Measurements from ENCODE around the gene SLC22A16.
"Not testable (repeated sequence)": the region's sequence is repeated elsewhere in the genome, so short reads cannot be mapped to it uniquely, and the experiment has no call there.

The SLC22A16 gene

DNA sequence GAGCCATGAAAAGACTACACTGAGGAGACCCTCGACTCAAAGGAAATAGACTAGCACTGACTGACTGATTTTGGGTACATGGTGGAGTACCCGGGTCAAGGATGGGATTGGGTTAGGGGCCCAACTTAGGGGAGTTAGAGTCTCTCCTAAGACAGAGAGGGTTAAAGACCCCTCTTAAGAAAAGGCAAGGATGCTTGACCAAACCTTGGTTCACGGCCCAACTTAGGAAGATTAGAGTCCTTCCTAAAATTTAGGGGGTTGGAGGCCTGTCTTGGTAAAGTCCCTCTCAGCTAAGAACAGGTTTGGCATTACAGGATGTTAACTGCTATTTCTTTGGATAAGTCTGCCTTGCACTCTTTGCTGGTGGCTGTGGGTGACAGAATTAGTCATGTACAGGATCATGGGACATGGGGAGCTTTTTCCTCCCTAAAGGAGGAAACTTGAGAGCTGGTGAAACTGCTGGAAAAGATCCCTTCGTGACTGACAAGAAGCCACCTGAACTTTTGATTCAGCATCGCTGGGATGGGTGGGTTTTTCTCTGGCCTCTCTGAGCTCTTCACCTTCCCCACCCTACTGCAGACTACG lies 12.3 kb upstream of the SLC22A16 start:
- no peak for DNase-seq

DNA sequence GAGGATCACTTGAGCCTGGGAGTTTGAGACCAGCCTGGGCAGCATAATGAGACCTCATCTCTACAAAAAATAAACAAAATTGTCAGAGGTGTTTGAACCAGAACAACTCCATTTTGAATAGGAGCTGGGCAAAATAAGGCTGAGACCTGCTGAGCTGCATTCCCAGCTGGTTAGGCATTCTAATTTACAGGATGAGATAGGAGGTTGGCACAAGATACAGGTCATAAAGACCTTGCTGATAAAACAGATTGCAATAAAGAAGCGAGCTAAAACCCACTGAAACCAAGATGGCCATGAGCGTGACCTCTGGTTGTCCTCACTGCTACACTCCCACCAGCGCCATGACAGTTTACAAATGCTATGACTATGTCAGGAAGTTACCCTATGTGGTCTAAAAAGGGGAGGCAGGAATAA lies 11.6 kb upstream of the SLC22A16 start:
- DNase-seq = not testable (repeated sequence)

DNA sequence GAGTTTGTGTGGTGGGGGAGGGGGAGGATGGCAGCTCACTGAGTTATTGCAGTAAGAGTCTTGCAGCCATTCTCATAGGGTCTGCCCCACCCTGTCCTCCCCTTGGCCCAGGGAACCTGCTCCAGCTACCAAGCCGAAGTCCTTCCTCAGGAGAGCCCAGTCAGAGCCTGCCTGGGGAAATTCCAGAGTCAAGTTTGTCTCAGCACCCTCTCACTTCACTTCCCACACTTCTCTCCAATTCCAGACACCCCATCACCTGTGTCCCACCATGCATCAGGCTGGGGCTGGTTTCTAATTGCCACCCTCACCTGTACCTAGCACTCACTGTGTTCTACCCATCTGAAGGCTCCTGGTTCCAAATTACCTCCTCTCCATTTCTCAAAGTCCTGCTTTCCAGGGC lies 10.3 kb upstream of the SLC22A16 start:
- DNase-seq = no peak

DNA sequence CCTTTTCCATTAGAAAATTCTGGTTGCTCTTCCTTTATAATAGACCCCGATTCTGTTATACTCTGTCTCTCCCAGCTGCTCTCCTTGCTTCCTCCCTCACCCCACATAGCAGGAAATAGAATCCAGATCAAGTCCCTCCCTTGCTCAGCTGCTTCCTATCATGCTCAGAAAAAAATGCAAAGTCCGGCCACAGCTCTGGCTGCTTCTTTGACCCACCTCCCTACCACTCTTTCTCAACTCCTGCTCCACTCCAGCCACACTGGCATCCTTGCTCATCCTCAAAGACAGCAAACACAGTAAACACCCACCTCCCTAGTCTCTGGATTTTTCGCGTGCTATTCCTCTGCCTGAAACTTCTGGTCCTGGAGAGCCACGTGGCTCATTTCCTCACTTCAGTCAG lies 9.1 kb upstream of the SLC22A16 start:
- DNase-seq = no peak

DNA sequence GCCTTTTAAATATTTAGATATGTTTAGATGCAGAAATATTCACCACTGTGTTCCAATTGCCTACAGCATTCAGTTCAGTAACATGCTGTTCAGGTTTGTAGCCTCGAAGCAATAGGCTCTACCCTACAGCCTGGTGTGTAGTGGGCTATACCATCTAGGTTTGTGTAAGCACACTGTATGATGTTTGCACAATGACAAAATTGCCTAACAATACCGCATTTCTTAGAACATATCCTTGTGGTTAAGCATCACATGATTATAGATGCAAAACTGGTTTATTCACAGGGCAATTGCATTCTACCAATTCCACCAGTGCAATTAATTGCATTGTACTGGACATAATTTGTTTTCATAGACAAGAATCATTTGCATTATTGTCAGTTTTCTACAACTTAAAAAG lies 7.9 kb upstream of the SLC22A16 start:
- no peak for DNase-seq

DNA sequence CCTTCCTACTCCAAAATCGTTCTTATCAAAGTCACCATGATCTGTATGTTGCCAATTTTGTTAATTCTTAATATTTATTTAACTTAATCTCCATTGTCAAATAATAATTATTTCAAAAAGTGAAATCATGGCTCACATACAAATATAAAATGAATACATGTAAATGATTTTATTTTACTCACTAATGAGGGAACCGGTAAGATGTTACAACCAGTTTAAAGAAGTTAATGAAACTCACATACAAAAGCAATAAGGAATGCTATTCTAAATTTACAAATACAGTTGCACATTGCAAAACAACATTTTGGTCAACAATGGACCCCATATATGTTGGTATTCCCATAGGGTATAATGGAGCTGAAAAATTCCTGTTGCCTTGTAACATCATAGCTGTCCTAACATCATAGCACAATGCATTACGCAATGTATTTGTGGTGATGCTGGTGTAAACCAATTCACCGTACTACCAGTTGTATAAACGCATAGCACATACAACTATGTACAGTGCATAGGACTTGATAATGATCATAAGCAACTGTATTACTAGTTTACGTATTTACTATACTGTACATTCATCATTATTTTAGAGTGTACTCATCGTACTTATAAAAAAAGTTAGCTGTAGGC lies 6.5 kb upstream of the SLC22A16 start:
- no peak for DNase-seq

DNA sequence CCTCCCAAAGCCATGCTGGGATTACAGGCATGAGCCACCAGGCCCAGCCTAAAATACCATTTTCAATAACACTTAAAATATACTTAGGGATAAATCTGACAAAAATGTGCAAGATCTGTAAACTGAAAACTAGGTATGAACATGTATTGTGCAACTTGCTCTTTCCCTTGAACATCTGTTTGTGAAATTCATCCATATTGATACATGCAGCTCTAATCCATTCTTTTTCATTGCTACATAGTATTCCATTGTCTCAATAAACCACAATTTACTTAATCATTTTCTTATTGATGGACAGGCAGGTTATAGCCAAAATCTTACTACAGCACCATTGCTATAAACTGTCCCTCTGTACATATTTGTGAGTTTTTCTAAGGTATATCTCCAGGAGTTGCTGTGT lies 4.7 kb upstream of the SLC22A16 start:
- DNase-seq = no peak

DNA sequence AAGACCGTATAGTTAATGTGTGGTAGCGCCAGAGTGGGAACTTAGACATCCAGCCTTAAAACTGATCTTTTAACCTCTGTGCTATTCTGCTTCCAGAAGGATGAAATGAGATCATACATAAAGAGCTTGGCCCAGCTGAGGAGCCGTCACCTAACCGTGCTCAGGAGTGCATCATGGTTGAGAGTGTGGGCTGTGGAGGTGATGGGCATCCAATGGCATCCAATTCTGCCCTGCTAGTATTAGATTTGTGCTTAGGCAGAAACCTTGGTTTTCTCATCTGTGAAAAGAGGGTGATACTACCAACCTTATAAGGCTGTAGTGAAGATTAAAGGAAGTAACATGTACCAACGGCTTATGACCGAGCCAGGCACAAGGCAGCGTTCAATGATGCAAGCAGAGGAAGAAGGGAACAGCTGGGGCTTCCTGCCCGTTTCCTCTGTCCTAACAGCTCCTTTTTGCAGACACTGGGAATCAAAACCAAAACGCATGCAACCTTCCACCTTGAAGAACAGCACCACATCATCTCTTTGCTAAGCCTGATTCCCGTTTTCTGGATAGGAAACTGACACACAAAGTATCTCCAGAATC lies 1.3 kb downstream of the SLC22A16 start:
- no peak for DNase-seq

DNA sequence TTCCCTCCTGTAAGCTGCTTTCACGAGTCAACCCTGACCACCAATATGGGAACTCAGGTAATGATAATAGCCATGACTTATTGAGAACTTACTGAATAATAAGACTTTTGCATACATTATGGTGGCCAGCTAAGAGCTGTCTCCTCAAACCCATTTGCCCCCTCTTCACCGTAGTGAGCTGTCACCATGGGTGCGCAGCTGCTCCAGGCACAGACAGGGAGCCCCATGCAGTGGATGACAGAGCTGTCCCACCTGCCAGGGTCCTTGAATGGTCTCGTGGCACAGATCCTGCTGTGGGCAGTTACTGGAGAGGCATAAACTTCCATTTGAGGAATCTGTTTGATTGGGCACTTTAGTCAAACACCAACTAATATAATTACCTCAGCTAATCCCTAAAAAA lies 1.9 kb downstream of the SLC22A16 start:
- DNase-seq = no peak

DNA sequence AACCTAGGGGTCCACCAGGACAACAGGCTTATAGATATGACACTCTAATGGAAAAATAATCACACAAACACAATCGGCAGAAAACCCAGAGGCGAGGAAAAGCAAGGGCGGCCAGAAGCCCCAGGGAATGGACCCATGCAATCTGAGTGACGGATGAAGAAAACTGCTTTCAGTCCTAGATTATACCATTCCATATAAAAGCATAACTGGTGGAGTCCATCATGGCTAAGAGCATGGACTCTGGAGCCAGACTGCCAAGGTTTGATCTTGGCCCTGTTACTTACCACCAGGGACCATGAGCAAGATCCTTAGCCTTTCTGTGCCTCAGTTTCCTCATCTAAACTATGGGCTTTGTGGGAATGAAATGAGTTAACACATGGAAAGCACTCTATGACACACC lies 3.7 kb downstream of the SLC22A16 start:
- DNase-seq = no peak

DNA sequence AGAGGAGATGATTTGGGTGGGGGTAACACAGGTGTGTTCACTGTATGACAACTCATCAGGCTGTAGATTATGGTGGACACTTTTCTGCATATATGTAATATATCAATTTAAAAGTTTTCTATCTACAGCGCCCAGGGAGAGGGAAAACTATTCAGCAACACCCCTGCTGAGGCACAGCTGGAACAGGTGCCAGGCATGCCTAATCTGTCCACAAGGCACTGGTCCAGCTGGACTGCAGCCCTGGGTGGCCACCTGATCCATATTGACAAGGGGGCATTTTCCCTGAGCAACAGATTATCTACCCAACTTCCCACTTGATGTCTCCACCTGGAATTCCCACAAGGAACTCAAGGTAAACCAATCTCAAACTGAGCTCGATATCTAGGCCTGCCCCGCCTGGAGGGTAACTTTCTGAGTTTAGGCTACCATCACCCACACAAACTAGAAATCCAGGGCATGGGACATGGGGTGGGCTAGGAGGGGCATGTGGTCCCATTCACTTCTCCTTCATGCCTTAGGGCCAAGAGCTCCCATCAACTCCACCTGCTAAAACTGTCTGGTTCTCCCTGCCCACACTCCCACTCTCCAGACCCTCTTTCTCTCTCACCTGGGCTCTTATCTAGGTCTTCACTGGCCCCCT lies 4.6 kb downstream of the SLC22A16 start:
- DNase-seq = no peak

DNA sequence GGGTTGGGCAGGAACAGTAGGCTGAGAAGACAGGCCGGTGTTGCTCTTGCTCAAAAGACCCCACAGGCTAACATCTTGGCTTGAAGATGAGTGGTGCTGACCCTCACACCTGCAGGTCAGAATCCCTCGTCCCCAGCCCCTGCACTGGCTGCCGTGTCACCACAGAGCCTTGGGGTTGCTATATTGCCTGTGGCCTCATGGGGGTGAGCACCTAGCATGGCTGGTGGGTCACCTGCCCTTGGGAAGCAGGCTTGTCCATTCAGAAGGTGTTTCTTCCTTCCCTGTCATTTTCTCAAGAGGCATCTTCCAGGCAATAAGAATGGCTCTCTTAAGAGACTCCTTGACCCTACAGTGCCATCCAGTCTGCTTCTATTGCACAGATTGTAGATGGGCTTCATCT lies 7.7 kb downstream of the SLC22A16 start:
- DNase-seq = no peak

DNA sequence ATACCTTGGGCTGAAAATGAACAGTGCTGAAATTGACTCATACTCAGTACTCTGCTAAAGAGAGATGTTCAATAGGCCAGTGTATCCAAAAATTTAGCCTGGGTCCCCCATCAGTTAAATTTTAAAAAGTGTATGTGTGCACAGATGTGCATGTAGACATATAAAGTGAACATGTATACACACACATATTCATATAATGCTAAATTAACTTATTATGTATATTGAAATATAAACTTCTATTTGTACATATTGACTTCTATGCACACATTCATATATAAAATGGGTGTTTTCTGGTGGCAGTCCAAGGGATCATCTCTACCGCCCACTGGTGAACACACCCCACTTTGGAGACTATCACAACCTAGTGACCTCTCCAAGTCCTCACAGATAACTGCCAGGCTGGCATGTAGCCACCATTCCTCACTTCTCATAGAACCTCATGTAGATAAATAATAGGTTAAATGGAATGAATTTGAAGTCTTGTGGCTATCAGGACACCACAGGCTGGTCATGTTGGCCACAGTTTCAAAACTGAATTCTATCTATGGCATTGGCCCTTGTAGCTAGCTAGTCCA lies 8.8 kb downstream of the SLC22A16 start:
- no peak for DNase-seq

DNA sequence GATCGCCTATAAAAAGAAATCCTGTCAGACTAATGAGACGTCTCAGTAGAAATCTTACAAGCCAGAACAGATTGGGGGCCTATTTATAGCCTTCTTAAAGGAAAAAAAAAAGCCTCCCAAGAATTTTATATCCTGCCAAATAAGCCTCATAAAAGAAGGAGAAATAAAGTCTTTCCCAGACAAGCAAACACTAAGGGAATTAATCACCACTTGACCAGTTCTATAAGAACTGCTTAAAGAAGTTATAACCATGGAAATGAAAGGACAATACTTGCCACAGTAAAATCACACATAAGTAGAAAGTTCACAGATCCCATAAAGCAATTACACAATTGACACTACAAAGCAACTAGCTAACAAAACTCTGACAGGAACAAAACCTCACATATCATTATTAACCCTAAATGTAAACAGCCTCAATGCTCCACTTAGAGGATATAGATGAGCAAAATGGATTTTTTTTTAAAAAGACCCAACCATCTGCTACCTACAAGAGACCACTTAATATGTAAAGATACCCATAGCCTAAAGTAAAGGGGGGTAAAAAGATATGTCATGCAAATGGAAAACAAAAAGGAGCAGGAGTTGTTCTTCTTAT lies 13.4 kb downstream of the SLC22A16 start:
- DNase-seq = no peak

DNA sequence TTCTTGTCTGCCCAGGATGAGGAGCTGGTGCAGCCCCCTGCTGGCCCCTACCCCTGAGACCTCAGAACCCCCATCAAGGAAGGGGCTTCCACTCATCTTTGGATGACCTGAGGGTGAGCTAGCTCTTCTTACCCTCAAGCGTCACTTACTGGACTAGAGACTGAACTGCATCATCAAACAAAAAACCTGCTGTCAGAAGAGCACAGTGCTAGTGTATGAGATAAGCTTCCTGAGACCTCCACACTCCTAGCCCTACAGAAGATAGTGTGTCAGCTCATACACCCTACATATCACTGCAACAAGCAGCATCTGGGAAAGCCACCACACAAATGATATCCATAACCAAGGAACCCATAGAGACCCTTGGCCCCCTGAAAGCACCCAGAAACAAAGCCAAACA lies 15.0 kb downstream of the SLC22A16 start:
- no peak for DNase-seq

DNA sequence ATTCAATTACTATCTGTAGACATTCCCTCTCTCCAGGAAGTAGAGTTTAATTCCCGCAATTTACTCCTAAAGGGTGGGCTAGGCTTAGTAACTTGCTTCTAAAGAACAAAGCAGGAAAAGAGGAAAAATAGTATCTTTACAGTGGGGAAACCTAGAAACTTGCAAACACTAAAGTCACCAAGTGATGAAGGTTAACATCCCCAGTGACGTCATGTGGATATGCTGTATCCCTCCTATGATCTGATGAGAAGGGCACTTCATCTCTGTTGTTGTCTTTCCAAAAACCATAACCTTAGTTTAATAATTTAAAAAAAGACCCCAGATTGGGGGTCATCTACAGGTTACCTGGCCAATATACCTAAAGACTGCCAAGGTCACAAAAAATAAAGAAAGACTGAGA lies 17.3 kb downstream of the SLC22A16 start:
- no peak for DNase-seq

DNA sequence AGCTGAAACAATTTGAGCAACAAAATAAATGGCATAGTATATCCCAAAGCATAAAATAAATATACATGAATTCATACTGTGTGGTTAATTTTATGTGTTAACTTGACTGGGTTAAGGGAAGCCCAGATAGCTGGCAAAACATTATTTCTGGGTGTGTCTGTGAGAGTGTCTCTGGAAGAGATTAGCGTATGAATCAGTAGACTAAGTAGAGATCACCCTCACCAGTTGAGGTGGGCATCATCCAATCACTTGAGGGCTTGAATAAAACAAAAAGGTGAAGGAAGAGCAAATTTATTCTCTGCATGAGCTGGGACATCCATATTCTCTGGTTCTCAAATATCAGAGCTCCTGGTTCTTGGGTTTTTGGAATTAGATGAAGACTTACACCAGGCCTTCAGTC lies 17.9 kb downstream of the SLC22A16 start:
- DNase-seq = no peak

DNA sequence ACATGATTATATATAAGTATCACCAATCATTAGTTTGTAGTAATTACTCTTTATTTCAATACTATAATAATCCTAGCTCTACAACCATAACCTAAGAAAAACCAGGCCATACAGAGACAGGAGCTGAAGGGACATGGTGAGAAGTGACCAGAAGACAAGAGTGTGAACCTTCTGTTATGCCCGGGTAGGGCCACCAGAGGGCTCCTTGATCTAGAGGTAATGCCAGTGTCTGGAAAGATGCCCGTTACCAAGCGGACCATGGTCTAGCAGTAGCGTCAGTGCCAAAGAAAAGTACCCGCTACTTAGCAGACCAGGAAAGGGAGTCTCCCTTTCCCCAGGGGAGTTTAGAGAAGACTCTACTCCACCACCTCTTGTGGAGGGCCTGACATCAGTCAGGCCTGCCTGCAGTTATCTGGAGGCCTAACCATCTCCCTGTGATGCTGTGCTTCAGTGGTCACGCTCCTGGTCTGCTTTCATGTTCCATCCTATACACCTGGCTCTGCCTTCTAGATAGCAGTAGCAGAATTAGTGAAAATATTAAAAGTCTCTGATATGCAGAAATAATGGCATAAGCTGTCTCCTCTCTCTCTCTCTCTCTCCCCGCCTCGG lies 18.7 kb downstream of the SLC22A16 start:
- peak; percentile 25 for DNase-seq

DNA sequence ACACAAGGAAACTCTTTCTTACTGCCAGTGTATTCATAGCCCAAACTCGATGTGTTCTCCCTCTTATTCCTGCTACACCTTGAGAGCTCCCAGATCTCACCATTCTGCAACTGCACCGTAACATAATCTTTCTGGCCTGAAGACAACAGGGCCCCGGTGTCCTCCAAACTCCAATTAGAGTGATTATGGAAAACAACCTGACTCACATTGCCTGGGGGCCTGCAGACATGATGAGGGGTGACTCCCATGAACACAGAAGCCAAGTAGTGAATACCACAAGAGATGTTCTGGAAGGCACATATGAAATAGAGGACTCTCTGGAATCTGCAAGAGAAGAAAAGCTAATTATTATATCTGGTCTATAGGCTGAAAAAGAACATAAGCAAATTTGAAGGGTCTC lies 19.7 kb downstream of the SLC22A16 start:
- no peak for DNase-seq

DNA sequence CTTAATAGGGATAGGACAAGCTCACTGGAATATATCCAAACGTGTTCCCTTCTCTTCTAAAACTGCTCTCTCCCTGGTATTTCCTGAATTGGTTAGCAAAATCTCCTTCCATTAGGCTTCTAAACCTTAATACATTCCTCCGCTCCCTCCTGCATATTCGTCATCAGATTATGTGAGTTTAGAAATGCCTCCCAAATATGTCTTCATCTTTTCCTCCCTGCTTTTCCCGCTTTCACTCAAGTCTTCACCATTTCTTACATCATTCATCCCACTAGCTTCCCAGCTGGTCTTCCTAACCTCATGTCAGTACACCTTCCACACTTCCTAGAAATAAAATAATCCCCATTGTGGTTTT lies 26.9 kb downstream of the SLC22A16 start:
- no peak for DNase-seq

DNA sequence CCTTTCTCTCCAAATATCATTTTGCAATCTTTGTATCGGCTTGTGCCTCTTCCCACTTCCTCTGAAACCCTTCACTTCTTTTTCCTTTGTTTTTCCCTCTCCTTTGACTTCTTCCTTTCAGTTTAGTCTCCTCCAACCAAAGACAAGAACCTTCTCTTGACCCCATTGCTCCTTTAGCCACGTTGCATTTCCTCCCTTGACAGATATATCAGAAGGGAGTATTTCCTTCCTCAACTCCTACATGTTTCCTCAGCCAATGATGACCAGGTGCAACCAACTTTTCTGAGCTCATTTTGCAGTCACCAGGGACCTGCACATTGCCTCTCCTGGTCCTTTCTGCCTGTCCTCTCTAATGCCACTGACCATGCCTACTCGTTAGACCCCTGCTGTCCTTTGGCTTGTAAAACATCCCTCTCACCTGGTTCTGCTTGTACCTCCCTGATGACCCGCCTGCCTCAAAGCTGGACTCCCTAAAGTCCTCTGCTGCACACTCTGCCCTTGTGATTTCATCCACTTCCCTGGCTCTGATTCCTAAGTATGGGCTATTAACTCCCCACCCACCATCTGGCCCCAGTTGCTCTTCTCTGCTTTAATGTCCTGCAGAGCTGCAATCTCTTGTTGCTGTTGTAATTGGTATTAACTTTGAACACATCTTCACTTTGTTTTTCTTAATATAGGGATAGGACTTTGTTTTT lies 27.4 kb downstream of the SLC22A16 start:
- no peak for DNase-seq

DNA sequence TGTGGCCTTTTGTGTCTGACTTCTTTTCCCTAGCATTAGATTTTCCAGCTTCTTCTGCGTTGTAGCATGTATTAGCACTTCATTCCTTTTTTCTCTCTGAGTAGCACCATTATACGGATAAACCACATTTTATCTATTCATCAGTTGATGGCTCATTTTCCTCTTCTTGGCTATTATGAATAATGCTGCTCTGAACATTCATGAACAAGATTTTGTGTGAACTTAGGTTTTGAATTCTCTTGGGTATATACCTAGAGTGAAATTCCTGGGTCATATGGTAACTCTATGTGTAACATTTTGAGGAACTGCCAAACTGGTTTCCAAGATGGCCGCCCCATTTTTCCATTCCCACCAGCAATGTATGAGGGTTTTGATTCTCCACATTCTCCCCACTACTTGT lies 28.7 kb downstream of the SLC22A16 start:
- DNase-seq = peak; percentile 6

DNA sequence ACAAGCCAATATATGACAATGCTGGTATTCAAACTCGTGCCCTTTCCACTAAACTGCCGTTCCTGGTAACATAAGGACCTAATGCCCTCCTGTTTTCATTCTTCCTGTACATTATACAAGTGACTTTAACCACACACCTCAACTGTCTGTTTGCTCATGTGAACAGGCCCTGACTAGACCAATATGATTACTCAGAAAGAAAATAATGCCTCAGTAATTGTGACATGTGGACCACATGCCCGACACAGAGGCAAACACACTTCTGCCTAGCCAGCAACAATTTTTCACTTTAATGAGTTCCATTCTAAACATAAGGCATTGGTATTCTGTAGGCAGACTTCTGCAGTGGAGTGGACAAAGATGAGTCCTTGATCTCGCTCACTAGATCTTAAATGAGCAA lies 30.0 kb downstream of the SLC22A16 start:
- no peak for DNase-seq
